Caki2 (cell line): Measurements from ENCODE around the gene HSD17B1. TPM values are rescaled to one million over a fixed set of nuclear protein-coding genes. Genes with fewer than 3 reads are reported as not detected.
"Not testable (repeated sequence)": the region's sequence is repeated elsewhere in the genome, so short reads cannot be mapped to it uniquely, and the experiment has no call there.

Experiments
- DNase-seq: peaks from one replicate; pipeline ENCODE4 v3.0.0-alpha.2; 2015; ENCODE audit warnings: low read depth
- in situ Hi-C: cut with HindIII; loops from 2 replicates; pipeline ENCODE4 v1.10.0; 2016; ENCODE audit warnings: low sequenced_read_pairs, low pct_unique_long_range_greater_than_20kb, mixed read lengths
- total RNA-seq: library from RNA; depleted of rRNA; stranded (reverse); fragments of >200 nt; shearing (Covaris generic); gene quantifications from 2 replicates; pipeline ENCODE4 v1.2.3, GENCODE V29; 2014; ENCODE audit warnings: low replicate concordance; rRNA removed

HSD17B1 gene, protein sequence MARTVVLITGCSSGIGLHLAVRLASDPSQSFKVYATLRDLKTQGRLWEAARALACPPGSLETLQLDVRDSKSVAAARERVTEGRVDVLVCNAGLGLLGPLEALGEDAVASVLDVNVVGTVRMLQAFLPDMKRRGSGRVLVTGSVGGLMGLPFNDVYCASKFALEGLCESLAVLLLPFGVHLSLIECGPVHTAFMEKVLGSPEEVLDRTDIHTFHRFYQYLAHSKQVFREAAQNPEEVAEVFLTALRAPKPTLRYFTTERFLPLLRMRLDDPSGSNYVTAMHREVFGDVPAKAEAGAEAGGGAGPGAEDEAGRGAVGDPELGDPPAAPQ
- total RNA-seq = not detected in 2 replicates

DNA sequence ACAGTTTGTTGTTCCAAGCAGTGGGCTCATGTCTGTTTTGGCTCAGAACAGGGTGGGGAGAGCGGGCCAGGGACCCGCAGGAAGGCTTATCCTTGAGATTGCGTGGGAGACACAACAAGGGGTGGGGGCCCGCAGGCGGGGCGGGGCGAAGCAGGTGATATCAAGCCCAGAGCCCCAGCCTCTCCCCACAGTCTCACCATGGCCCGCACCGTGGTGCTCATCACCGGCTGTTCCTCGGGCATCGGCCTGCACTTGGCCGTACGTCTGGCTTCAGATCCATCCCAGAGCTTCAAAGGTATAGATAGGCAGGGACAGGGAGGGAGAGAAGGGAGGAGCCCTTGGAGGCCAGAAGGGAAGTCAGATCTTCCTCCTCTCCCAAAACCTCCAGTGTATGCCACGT, at the start of gene HSD17B1:
Gene HSD17B1, plus strand, starts transcription at position 188 of the 400 bp plus-strand sequence. Its CDS starts 11 bp downstream, at position 199.
- DNase-seq, in situ Hi-C loops: not testable (repeated sequence)

DNA sequence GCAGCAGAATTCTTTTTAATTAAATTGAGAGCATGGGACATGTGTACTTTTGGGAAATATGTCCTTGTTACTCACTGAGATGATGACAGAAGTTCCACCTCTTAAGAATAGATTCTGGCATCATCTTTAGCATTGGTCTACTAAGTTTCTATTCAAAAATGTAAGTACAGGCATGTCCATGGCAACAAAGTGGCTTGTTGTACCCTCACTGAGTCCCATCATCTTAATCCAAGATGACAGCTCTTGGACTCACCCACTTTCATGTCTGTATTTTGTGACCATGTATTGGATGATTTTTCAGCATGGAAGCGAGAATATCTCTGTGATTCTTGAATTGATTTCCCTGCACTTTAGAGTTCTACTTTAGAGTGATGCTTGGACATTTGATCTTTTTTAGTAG, 49.8 kb upstream of the HSD17B1 start:
- no peak for DNase-seq
- in situ Hi-C loops = no loop called here

DNA sequence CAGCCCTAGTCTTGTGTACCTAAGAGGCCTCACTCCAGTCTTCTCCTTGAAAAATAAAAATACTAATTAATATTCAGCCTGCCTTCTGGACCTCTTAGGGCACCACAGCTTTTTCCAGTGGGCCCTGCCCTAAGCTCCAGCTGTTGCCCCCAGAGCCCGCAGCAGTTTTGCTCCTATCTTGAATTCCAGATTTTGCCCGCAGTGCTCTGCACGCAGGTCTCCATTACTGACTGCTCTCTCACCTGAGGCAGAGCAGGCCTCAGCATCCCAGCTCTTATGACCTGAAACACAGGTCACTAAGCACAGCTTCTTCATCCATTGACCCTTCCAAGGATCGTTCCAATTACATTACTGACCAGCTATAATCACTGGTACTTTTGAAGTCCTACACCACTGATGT, 45.1 kb upstream of the HSD17B1 start:
- no peak for DNase-seq
- in situ Hi-C loops = no loop called here

DNA sequence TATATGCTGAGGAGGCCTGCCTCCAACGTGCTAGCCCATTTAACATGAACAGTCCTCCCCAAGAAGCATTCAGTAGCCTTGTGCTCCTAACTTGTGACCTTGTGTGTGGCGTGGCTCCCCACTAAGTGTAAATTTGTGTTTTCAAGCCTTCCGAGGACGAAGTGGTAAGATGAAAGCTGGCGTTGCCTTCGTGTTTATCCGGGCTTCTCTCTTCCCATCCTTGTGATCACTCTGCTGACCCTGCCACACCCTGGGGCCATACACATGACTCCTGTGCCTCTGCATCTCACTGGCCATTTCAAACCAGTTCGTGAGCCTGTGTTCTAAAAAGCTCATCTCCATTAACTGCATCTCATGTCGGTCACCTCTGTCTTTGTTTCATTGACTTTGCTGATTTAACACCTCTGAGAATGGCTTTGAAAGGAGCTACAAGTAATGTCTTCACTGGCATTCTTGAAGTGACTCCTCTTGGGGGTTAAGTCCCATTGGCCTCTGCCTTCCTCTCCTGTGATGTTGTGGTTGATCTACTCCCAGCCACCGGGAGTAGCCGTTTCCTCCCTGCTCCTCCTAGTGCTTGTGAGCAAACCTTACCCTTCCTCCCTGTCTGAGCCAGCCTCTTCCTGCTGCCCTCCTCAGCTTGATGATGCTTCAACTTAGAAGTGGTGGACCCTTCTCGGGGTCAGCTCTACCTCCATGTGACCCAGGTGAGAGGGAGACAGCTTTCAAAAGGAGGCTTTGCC, 44.1 kb upstream of the HSD17B1 start:
- no peak for DNase-seq
- in situ Hi-C loops = no loop called here

DNA sequence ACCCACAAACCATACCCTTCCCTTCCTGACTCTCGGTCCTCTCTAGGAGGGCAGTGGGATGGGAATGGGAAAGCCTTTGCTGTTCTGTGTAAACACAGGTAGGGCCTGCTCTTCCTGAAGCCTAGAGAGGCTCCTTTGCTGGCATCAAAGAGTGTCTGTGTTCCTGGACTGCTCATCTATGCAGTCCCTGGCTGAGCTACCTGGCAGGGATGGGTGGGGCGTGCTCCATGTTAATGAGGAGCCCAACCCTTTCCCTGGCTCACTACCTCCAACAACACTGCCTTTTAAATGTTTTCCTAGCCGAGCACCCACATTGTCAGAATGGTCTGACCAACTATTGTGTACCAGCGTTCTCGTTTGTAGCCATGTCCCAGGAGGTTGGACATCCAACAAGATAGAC, 43.3 kb upstream of the HSD17B1 start:
- in situ Hi-C loops = no loop called here
- no peak for DNase-seq

DNA sequence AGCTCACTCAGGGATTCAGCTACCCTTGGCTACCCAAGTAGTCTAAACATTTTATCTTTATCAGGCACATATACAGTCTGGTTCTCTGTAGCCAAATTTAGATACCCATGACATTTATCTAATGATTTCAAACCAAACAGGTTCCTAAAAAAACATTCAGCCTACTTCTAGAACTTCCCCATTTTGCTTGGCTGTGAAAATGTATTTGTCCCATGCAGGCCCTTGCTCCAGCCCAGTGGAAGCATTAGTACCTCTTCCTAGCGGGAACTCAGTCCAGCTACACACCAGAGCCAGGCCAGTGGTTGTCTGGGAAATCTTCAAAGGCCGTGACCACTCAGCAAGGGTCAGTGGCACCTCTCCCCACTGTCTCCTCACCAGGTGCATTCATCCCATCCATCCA, 42.9 kb upstream of the HSD17B1 start:
- no peak for DNase-seq
- in situ Hi-C loops = no loop called here

DNA sequence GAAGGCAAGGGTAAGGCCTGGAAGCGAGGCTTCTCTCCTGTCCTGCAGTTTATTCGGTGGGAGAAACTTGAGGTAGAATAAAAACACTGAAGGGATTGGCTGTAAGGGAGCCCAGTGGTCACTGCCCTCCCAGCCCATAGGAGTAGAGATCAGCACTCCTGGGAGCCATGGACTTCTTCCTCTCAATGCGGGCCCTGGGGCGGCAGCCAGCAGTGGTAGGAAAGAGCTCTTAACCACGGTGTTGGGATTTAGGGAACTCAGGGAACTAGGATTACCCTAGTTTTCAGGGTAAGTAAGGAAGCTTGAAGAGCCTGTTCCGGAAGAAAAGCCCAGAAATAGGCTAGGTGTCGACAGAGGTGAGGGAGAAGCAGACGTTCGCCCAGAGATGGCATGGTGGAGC, 40.5 kb upstream of the HSD17B1 start:
- no peak for DNase-seq
- in situ Hi-C loops = no loop called here

DNA sequence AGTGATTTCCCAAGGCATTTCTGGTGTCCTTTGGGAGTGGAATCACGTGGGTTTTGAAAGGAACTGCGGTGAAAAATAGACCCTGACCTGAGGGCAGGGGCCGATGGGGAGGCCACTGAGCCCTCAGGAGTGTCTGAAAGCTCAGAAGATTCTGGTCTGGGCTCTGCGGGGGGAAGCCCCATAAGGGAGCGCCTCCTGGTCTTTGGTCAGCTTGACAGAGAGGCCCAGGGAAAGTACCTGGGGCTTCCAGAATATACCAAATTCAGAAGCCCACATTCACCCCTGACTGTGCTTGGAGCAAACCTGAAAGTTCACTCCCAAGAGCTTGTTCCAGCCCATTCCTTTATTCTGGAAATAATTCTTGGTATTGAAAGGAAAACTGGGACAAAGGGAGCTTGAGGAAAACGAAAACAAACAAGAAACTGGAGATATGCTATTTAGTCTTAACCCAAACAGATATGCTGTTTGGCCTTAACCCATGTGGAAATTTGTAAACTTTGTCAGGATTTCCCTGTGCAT, 39.9 kb upstream of the HSD17B1 start:
- in situ Hi-C loops = no loop called here
- no peak for DNase-seq

DNA sequence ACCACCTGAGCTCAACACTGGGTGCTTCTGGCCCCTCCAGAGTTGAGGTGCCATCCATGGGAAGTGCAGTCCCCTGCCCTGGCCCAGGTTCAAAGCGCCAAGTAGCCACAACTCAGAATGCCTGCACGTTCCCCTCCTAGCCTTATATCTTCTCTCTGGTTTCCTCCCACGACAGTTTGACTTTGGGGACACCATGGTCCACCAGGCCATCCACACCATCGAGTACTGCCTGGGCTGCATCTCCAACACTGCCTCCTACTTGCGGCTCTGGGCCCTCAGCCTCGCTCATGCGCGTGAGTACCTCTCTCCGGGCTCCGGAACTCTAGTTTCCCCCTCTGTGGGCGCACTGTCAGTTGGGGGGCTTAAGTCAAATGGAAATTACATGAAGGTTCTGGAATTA, 39.0 kb upstream of the HSD17B1 start:
- no peak for DNase-seq
- in situ Hi-C loops = no loop called here

DNA sequence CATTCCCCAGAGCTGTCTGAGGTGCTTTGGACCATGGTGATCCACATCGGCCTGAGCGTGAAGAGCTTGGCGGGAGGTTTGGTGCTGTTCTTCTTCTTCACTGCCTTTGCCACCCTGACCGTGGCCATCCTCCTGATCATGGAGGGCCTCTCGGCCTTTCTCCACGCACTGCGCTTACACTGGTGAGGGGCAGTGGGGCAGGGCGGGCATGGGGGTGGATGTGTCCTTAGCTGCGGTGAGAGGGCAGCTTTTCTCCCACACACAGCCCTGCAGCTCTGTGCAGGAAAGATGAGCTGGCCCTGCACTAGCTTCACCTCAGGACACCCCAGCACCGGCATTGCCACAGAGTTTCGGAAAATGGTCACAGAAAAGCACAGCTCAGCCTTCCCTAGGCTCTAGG, 38.4 kb upstream of the HSD17B1 start:
- DNase-seq = no peak
- in situ Hi-C loops = no loop called here

DNA sequence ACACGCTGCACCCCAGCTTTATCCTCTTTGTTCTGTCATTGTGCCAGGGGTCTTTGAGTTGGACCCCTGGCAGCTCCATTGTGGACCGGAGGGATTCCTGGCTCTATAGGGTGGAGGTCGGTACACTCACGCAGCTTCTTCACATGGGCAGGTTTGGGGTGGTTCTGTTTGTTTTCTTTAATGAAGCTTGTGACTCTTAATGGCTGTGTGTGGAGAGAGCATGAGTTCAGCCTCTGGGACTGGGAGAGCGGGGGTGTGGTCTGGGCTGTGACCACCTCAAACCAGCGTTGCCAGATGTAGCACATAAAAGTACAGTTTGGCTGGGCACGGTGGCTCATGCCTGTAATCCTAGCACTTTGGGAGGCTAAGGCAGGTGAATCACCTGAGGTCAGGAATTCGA, 37.9 kb upstream of the HSD17B1 start:
- DNase-seq = no peak
- in situ Hi-C loops = no loop called here

DNA sequence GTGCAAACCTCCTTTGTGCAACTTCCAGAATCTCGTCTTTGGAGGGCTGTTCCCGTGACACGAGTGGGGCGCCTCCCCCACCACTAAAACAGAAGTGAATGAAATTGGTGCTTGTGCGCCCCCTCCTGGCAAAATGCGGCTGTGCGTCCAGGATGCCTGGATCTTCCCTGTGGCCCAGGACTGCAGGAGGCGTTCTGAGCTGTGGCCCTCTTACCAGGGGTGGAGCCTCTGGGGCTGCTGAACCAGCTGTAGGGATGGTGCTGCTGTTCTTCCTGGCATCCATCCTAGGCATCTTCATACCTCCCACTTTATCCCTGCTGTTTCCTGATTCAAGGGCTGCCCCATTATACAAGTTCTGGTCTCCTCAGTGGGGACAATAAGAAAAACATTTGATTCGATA, 35.2 kb upstream of the HSD17B1 start:
- peak; percentile 82 for DNase-seq
- in situ Hi-C loops = no loop called here

DNA sequence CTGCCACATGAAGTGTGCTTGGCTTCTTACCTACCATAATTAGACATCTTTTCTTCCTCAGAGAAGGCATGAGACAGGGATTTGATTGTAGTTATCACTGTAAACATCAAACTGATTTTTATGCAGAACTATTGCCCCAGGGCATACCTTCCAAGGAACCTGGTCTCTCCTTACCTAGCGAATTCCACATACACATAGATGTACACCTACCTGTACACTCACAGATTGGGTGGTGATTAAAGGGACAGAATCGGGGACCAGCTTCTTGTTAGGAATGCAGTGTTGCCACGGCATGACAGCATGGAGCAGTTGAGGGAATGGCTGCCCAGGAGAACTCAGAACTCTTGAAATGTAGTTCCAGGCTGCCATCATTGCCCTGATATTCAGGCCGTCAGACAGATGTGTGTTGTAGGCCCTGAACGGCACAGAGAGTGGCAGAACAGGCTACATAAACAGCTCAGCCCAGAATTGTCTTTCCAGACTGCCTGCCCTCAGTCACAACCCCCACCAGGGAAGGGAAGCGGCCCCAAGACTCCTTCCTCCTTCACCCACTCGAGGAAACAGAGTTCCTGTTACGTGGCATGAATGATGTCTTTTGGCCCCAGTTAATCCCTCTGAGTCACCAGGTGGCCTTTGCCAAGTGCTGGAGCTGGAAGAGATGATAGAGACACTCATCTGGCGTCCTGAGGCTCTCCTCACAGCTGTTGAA, 34.5 kb upstream of the HSD17B1 start:
- in situ Hi-C loops = no loop called here
- DNase-seq = peak; percentile 83

DNA sequence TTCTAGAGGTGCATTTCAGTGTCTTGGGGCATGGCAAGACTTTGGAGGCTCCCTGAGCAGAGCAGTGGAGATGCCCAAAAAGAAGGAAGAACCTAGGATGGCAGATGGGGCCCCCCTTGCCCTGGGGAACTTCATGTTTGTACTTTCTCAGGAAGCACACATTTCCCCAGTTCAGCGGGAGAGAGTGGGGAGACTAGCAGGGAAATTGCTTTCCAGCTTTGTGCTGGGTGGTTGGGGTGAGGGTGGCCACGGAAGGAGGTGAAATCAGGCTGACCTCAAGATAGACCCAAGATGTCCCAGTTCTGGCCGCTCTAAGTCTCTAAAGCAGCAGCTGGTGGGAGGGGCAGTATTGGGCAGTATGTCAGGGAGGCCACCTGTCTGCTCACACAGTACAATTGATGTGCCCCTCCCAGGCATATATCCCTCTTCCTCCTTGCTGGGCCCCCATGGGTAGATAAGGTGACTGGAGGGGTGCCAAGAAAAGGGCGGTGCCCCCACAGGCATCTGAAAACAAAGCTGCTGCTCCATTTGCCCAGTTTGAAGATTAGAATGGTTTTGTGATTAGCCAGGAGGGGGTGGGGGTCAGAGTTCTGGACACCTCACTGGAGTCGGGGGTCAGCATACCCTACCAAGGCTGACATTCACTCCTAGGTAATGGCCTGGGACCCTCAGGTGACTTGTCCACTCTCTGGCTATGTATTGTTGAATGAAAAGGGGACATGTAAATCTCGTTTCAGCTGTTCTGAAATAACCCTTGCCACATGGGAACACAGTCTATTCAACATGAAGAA, 33.8 kb upstream of the HSD17B1 start:
- peak; percentile 59 for DNase-seq
- in situ Hi-C loops = no loop called here

DNA sequence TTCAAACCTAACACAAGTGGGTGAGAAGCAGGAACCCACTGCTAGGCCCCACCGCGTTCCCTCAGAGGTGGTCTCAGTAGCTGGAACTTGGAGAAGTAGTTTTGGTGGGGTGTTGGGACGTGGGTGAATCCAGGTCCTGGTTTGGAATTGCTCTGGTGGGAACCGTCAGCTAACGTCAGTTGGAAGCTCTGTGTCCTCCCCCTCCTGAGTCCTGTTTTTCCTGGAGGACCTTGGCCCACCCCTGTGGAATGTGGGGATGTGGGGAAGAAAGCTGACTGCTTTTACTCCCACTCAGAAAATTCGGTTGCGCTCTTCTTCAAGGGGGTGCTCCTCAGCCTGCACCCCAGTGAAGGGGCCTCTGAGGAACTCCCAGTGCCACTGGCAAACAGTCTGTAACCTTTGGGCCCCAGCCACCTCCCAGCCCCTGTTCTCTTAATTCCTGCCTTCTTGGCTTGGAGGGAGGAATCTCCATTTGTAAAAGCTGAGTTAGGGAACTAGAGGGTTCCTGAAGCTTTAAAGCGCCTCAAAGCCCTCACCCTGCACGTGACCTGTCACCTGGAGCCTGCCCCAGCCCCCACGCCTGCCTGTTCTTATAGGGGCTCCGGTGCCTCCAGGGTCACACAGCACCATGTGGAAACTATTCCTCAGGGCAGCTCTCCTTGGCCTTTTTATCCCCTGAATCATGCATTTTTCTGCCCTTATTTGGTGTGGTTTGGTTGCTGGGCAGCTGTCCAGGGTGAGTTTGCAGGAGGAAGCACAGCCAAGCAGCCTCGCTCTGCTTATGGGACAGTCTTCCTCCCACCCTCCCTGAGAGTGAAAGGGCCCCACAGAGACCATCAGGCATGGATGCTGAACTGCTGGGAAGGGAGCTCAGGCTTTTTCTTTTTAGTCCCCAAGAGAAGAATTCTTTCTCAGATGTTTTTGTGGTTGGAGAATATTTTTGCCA, 32.9 kb upstream of the HSD17B1 start:
- DNase-seq = peak; percentile 94
- in situ Hi-C loops = no loop called here

DNA sequence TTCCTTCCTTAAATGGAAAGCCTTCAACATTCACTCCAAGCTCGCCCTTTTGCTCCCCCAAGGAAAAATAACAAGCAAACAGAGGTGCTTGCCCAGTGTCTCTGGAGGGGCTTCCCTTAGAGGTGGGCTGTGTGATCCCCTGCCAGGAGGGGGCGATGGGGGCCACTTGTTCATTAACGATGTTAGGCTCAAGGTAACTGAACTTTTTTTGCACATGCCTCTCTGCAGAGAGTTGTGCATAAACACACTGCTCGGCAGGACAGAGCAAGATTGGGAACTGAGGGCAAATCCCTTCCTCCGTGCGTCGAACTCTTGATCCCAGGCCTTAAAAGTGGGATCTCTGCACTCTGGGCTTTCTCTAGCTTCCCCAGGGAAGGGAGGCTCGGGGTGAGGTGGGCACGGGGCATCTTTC, 32.2 kb upstream of the HSD17B1 start:
- in situ Hi-C loops = no loop called here
- no peak for DNase-seq

DNA sequence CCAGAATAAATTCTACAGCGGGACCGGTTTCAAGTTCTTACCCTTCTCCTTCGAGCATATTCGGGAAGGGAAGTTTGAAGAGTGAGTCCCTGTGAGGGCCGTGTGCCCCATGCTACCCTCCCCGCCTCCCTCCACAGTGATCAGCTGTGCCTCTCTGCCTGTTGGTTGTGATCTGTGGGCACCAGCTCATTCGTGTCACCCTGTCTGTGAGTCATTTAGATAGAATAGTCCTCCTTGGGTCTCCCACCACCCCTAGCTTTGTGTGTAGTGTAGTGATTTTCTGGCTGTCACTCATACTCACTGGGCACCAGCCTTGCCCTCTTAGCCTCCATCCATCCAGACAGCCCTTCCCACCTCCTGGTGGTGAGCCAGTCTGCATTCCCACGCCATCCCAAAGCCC, 31.7 kb upstream of the HSD17B1 start:
- no peak for DNase-seq
- in situ Hi-C loops = no loop called here
